ENCODE results near the gene TBC1D30.
"Not testable (repeated sequence)": the region's sequence is repeated elsewhere in the genome, so short reads cannot be mapped to it uniquely, and the experiment has no call there.

Gene TBC1D30

DNA sequence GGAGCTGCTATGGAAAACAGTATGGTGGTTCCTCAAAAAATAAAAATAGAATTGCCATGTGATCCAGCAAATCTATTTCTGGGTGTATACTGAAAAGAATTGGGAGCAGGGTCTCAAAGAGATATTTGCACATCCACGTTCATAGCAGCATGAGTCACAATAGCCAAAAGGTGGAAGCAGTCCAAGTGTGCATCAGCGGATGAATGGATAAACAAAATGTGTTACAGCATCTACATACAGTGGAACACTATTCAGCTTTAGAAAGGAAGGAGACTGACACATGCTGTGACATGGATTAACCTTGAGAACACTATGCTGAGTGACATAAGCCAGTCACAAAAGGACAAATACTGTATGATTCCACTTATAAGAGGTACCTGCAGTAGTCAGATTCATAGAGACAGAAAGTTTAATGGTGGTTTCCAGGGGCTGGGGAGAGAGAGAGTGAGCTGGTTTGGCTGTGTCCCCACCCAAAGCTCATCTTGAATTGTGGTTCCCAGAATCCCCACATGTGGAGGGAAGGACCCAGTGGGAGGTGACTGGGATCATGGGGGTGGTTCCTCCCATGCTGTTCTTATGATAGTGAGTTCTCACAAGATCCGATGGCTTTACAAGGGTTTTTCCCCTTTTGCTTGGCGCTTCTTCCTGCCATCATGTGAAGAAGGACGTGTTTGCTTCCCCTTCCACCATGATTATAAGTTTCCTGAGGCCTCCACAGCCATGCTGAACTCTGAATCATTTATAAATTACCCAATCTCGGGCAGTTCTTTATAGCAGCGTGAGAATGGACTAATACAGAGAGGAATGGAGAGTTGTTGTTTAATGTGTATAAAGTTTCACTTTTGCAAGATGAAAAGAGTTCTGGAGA, 17.6 kb upstream of the TBC1D30 start:
- FAIRE-seq, result no peak

DNA sequence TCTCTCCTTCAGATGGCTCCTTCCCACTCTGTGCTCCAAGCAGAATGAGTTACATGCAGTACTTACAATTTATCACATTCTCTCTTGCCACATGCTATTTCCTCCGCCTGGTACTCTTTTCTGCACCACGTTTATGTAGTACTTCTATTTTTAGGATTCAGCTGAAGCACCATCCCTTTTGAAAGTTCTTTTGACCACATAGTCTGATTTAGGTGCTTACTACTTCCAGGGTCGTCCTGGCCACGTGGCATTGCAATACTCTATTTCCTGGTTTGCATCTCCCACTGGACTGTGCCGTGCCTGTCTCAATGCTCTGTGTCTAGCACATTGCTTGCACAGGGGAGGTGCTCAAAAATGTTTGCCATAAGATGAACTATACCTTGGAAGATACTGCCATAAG, 16.3 kb upstream of the TBC1D30 start:
- FAIRE-seq, result no peak

GRCh38 chr12:64810831-64811230, 13.6 kb upstream of the TBC1D30 start:
- FAIRE-seq, result no peak

DNA sequence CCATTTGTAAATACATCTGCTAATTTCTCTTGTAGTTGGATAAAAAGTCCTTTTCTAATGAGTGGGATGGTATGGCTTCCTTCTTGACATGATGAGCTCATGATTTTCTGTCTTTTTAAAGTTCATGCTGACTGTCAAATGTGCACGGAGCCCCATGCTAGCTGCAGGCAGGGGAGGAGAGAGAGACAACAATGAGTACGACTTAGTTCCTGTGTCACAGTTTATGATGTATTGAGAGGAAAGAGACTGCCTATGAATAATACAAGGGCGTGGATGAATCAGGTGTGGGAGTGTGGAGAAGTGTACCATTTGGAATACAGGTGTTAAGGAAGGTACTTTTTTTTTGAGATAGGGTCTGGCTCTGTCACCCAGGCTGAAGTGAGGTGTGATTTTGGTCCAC, 10.7 kb upstream of the TBC1D30 start:
- FAIRE-seq, result no peak

GRCh38 chr12:64814432-64814831, 10.0 kb upstream of the TBC1D30 start:
- FAIRE-seq, result no peak

DNA sequence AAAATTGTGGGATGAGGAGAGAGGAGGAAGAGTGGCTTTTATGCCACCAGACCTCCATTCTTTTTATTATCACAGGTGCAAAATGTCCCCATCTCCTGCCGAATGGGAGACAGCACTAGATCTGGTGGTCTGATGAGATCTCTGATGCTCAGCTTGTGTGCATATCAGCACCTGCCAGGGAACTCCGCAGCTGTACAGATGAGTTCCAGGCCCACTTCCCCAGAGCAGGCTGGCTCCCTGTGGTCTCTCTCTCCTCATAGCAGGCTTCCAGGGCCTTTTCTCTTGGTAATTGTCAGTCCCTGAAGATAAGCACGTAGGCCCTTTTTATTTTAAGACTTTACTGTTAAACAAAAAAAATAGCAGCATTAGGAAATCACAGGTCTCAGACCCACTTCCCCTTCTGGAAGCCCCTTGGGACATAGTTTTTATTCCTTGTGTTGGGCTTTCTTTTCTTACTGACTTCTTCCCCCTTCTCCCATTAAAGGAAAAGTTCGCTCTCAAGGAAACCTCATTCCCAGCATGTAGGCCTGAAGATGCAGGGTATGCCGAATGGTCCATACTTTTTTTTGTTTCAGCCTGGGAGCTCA, 4.5 kb upstream of the TBC1D30 start:
- FAIRE-seq, result no peak

- FAIRE-seq, result peak; percentile 33
Measured at GRCh38 chr12:64820593-64820992, 3.9 kb upstream of the TBC1D30 start.

- no peak for FAIRE-seq
Measured at GRCh38 chr12:64821116-64821630, 3.3 kb upstream of the TBC1D30 start.

GRCh38 chr12:64824130-64824499, 332 bp upstream of the TBC1D30 start:
- no peak for FAIRE-seq

DNA sequence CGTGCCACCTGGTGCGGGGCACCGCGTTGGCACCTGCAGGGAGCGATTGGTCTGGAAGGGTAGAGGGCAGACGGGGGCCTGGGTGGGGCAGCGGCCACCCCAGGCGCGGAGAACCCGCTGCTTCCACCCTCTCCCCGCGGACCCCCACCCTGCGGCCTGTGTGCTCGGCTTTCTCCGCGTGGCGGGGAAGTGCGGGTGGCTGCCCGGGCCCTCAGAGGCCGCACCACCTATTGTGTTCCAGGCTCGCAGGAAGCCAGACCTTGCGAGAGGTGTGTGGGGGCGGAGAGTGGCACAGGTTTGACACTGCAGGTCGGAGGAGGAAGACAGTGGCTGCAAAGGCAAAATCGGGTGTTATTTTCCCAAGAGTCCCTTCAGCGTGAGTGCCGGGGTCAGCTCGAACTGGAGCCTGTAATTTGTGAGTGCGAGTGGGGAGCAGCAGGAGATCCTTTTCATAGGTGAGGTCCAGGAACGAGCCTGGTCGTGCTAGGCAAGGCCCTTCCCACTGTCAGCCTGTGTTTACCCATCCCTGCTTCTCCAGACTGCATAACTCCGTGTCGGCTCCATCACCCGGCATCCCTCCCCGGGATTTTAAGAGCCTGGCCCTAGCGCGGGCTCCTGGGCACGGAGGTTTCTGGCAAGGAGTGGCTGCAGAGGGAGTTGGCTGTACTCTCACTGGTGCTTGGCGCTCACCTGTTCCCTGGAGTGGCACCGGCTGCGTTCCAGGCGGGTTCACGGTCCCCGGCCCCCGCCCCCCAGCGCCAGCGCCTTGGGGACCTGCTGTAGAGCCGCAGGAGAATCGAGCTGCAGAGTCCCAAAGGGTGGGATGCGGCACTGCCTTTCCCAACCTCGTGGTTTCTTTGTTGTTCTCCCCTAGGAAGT, 935 bp downstream of the TBC1D30 start:
- no peak for FAIRE-seq

GRCh38 chr12:64826234-64826633, 1.8 kb downstream of the TBC1D30 start:
- no peak for FAIRE-seq

GRCh38 chr12:64828713-64829112, 4.3 kb downstream of the TBC1D30 start:
- no peak for FAIRE-seq

GRCh38 chr12:64833928-64834327, 9.5 kb downstream of the TBC1D30 start:
- no peak for FAIRE-seq

- no peak for FAIRE-seq
Measured at GRCh38 chr12:64835901-64836300, 11.5 kb downstream of the TBC1D30 start.

GRCh38 chr12:64836856-64837255, 12.4 kb downstream of the TBC1D30 start:
- no peak for FAIRE-seq

DNA sequence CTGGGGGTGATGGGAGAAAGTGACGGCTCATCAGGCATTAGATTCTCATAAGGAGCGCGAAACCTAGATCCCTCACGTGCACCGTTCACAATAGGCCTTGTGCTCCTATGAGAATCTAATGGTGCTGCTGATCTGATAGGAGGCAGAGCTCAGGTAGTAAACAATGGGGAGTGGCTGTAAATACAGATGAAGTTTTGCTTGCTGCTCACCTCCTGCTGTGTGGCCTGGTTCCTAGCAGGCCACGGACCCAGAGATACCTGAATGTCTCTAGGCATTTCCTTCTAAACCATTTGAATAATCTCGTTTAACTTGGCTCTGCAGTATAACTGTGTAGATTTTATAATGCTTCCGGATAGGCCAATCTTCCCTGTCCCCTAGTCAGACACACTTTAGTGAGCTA, 13.0 kb downstream of the TBC1D30 start:
- no peak for FAIRE-seq

DNA sequence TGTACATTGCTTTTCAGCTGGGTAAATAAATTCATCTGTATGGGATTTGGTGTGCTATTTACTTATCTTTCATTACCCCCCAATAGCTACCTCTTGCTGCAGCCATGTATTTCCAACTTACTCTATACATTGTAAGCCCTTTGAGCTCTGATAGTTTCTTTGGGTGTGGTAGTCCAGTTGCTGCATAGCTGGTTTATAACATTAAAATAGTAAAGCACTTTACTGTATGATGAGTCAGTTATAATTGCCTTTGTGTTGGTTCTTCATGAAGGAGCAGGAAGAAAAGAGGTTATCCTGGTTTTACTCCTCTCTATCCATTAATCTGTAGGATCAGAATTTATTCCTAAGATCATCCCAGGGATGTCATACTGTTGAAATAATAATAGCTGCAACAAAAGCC, 15.7 kb downstream of the TBC1D30 start:
- FAIRE-seq, result no peak

GRCh38 chr12:64840949-64841717, 16.7 kb downstream of the TBC1D30 start:
- no peak for FAIRE-seq

DNA sequence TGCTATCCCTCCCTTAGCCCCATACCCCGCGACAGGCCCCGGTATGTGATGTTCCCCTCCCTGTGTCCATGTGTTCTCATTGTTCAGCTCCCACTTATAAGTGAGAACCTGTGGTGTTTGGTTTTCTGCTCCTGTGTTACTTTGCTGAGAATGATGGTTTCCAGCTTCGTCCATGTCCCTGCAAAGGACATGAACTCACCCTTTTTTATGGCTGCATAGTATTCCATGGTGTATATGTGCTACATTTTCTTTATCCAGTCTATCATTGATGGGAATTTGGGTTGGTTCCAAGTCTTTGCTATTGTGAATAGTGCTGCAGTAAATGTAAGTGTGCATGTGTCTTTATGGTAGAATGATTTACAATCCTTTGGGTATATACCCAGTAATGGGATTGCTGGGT, 24.0 kb downstream of the TBC1D30 start:
- FAIRE-seq, result not testable (repeated sequence)

DNA sequence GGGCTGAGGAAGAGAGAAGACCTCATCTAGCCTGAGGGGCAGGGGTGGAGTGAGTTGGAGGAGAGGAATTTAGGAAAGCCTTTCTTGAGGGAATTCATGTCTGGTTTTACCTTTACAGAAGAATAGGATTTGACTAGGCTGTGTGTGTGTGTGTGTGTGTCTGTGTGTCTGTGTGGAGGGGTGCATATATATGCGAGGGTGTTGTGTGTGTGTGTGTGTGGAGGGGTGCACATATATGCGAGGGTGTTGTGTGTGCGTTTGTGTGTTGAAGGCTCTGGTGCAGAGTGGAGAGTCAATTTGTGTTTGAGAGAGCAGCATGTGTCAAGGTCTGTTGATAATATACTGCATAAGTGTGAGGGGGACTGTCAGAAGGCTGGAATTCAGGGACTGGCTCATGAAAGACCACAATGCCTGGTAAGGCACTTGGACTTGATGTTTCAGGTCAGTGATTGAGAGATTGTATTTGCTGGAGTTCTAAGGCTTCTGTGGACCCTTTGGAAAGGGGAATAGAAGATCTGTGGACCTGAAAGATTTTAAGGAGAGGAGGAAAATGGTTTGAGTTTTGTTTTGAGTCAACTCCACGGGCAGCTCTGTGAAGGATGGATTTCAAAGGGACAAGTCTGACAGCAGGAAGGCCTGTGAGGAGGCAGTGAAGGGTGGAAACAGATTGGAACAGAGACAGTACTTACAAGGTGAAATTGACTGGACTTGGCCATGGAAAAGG, 34.6 kb downstream of the TBC1D30 start:
- FAIRE-seq, result no peak

DNA sequence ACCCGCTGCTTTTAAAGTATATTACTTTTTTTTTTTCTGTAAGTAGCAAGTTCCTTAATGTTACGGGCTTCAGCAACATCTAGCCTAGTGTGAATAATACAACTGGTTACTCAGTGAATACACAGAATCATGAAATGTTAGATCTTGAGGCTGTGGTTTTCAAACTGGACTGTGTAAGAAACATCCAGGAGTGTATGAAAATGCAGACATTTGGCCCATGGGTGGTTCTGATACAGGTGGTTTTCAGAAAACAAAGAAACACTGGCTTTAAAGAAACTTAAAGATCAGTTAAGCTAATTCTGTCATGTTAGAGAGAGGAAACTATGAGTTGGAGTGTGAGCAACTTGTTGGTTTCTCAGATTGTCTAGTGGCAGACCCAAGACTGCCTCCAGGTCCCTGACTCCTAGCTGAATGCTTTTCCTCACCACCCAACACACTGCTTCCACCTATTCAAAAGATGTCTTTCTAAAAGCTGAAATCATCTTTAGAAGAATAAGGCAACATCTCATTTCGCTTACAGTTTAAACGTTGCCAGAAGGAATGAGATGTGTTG, 36.1 kb downstream of the TBC1D30 start:
- FAIRE-seq, result no peak

DNA sequence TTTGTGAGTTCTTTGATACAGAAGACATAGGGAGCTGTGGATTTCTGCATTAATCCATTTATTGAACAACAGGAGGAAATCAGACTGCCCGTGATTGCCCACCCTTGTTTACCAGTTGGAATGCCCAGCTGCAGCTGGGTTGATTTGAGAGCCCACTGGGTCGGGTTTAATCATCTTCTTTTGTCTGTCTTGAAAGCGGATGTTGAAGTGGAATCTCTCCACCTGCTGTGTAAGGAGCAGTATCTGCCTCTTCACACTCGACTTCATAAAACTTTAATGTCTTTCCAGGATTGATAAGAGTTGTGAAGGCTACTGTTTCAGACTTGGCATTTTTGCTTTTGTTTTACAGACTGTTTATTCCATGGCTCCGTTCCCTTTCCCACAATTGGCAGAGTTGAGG, 39.9 kb downstream of the TBC1D30 start:
- FAIRE-seq, result no peak
